ENCODE data around the gene DHX16. TPM values are rescaled to one million over a fixed set of nuclear protein-coding genes. Genes with fewer than 3 reads are reported as not detected.

DHX16 gene
- total RNA-seq, 4 donors from 2014 or later: 3.2 to 31.8 (median 16.3) TPM

- H3K4me1 ChIP-seq: no peaks in the 10 kb centered on the region
- TF ChIP-seq, protein P1, sequence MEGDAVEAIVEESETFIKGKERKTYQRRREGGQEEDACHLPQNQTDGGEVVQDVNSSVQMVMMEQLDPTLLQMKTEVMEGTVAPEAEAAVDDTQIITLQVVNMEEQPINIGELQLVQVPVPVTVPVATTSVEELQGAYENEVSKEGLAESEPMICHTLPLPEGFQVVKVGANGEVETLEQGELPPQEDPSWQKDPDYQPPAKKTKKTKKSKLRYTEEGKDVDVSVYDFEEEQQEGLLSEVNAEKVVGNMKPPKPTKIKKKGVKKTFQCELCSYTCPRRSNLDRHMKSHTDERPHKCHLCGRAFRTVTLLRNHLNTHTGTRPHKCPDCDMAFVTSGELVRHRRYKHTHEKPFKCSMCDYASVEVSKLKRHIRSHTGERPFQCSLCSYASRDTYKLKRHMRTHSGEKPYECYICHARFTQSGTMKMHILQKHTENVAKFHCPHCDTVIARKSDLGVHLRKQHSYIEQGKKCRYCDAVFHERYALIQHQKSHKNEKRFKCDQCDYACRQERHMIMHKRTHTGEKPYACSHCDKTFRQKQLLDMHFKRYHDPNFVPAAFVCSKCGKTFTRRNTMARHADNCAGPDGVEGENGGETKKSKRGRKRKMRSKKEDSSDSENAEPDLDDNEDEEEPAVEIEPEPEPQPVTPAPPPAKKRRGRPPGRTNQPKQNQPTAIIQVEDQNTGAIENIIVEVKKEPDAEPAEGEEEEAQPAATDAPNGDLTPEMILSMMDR (IDR thresholded peaks at IDR 0.05): no peak
- no peak for TF ChIP-seq POLR2A (IDR thresholded peaks at IDR 0.05)
- intact Hi-C loops (cut with DNase I; ENCODE audit: low total_unique reads): no loop called here
Observed at GRCh38 chr6:30714263-30714662, 41.5 kb upstream of the DHX16 start.

GRCh38 chr6:30712441-30712945, 39.7 kb upstream of the DHX16 start:
- DNase-seq: no peak
- intact Hi-C loops (cut with DNase I; ENCODE audit: low total_unique reads): no loop called here
- Histone ChIP-seq H3K4me1 (no peaks in the 10 kb centered on the region), H3K36me3 (no peaks in the 10 kb centered on the region), H3K27me3 (no peaks in the 10 kb centered on the region), H3K9me3 (no peaks in the 10 kb centered on the region), H3K4me3 (no peak overlapping the region), H3K27ac (no peak overlapping the region)
- no peak for TF ChIP-seq POLR2A (IDR thresholded peaks at IDR 0.05)
- TF ChIP-seq, protein P1 (IDR thresholded peaks at IDR 0.05): no peak

More at GRCh38 chr6:30714263-30714662, 41.5 kb upstream of the DHX16 start:
- Histone ChIP-seq H3K27me3 (no peaks in the 10 kb centered on the region), H3K9me3 (no peaks in the 10 kb centered on the region), H3K36me3 (no peaks in the 10 kb centered on the region), H3K27ac (no peak overlapping the region), H3K4me3 (no peak overlapping the region)
- DNase-seq: no peak

DNA sequence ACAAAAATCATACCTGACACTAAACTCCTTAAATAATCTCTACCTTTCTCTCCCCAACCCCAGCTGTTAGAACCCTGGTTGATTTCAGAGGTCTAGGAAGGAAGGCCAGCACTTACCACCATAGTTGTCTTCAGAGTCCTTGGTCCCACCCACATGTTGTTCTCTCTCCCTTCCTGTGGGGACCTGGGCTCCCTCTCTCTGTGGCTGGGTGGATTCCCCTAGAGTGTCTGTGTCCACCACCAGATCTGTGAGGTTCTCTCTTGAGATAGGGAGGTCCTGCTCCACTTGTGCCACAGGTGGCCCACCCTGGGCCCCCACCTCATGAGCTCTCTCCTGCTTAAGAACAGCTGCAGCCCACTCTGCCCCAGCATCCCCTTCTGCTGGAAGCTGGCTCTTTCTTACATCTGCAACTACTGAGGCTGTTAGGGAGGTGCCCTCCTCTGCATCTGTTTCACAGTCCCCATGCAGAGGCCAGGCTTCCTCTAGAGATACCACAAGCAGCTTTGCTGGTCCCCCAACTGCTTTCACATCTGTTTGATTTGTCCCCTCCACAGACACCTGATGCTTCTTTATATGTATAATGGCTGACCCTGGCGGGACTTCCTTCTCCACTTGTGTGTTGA, 39.1 kb upstream of the DHX16 start:
- H3K36me3 ChIP-seq: no peaks in the 10 kb centered on the region

DNA sequence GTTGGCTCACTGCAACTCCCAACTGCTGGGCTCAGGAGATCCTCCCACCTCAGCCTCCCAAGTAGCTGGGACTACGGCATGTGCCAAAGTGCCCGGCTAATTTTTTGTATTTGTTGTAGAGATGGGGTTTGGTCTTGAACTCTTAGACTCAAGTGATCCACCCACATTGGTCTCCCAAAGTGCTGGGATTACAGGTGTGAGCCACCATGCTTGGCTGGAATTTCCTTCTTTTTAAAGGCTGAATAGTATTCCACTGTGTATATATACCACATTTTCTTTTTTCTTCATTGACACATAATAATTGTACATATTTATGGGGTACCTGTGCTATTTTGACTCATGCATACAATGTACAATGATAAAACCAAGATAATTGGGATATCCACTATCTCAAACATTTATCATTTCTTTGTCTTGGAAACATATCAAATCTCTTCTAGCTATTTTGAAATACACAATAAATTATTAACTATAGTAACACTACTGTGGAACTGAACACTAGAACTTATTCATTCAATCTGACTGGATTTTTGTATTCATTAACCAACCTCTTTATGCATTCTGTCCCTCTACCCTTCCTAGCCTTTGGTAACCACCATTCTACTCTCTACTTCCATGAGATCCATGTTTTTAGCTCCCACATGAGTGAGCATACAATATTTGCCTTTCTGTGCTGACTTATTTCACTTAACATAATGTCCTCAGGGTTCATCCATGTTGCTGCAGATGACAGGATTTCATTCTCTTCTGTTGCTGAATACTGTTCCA, 36.5 kb upstream of the DHX16 start:
- intact Hi-C loops (cut with DNase I; ENCODE audit: low total_unique reads): no loop called here
- no peaks in the 10 kb centered on the region for H3K4me1 ChIP-seq
- no peaks in the 10 kb centered on the region for H3K9me3 ChIP-seq
- no peaks in the 10 kb centered on the region for H3K36me3 ChIP-seq
- no peak overlapping the region for H3K27ac ChIP-seq
- H3K4me3 ChIP-seq: no peak overlapping the region
- TF ChIP-seq, protein P1 (IDR thresholded peaks at IDR 0.05): no peak
- no peak for TF ChIP-seq POLR2A (IDR thresholded peaks at IDR 0.05)
- H3K27me3 ChIP-seq: no peaks in the 10 kb centered on the region
- DNase-seq: no peak

More for the DNA sequence above, 39.1 kb upstream of the DHX16 start:
- intact Hi-C loops (cut with DNase I; ENCODE audit: low total_unique reads): no loop called here
- H3K9me3 ChIP-seq: no peaks in the 10 kb centered on the region
- TF ChIP-seq, protein P1 (IDR thresholded peaks at IDR 0.05): no peak
- TF ChIP-seq POLR2A (IDR thresholded peaks at IDR 0.05): no peak
- H3K27me3 ChIP-seq: no peaks in the 10 kb centered on the region
- no peak overlapping the region for H3K4me3 ChIP-seq
- H3K4me1 ChIP-seq: no peaks in the 10 kb centered on the region
- DNase-seq: no peak
- no peak overlapping the region for H3K27ac ChIP-seq

DNA sequence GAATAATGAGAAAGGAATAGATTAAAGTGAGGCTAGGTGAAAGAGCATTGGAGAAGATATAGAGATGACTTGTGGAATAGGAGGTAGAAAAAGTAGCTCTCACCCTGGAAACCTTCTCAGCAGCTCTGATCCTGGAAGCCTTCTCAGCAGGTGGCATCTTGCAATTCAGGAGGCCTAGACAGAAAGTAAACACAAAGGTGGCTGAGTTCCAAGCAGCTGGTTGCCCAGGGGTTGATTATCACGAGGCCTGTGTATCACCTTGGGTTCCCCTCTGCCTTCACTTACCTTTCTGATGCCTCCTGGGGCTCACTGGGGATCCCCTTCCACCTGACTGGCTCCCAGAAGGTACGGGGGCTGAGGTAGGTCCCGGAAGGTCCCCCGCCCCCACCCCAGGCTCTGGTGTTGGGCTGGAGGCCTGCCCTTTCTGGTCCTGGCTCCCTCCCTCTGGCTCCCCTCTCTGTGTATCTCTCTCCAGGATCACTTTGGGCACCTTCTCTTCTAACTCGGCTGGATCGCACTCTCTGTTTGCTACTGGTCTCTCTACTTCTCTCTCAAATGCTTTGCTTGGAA, 34.6 kb upstream of the DHX16 start:
- Histone ChIP-seq H3K9me3 (no peaks in the 10 kb centered on the region), H3K27me3 (no peaks in the 10 kb centered on the region), H3K4me1 (no peaks in the 10 kb centered on the region), H3K4me3 (no peak overlapping the region), H3K27ac (no peak overlapping the region), H3K36me3 (no peaks in the 10 kb centered on the region)
- DNase-seq: no peak
- TF ChIP-seq, protein P1 (IDR thresholded peaks at IDR 0.05): no peak
- no peak for TF ChIP-seq POLR2A (IDR thresholded peaks at IDR 0.05)
- intact Hi-C loops (cut with DNase I; ENCODE audit: low total_unique reads): no loop called here

All from uterus (tissue), 4 donors.